C4-2B (cell line): ENCODE data around the gene RAI2.

Experiments used
- H3K27ac ChIP-seq: fragments of 450-650 bp; 2 replicates; pipeline ENCODE4 v1.5.1; 2017
- CTCF ChIP-seq: fragments of 450-650 bp; conservative IDR thresholded peaks from 2 replicates; pipeline ENCODE4 v1.5.1; 2017; ENCODE audit warnings: mild to moderate bottlenecking
- ZFX ChIP-seq: fragments of 450-650 bp; IDR thresholded peaks from 2 replicates; pipeline ENCODE4 v1.6.1; 2017

RAI2 gene

GRCh38 chrX:17844236-17844635 is 16.9 kb downstream of the RAI2 start:
- no peak overlapping the region for H3K27ac ChIP-seq
- TF ChIP-seq ZFX (no peak), CTCF (no peak)

GRCh38 chrX:17842769-17843525 is 18.2 kb downstream of the RAI2 start:
- no peak for TF ChIP-seq ZFX
- TF ChIP-seq CTCF, result no peak
- no peak overlapping the region for H3K27ac ChIP-seq

GRCh38 chrX:17839269-17839668 is 21.8 kb downstream of the RAI2 start:
- TF ChIP-seq ZFX (no peak), CTCF (peak; percentile 10; the same call in 1 of the 2 replicates)
- H3K27ac ChIP-seq, result no peak overlapping the region

- H3K27ac ChIP-seq, result no peak overlapping the region
- TF ChIP-seq ZFX, result no peak
- TF ChIP-seq CTCF, result no peak
These were observed 24.3 kb downstream of the RAI2 start for GRCh38 chrX:17836830-17837229.

GRCh38 chrX:17833954-17834353 is 27.1 kb downstream of the RAI2 start:
- TF ChIP-seq ZFX, result no peak
- no peak for TF ChIP-seq CTCF
- H3K27ac ChIP-seq, result no peak overlapping the region

GRCh38 chrX:17831255-17831654 is 29.8 kb downstream of the RAI2 start:
- H3K27ac ChIP-seq, result no peak overlapping the region
- no peak for TF ChIP-seq ZFX
- TF ChIP-seq CTCF, result no peak

GRCh38 chrX:17830211-17830610 is 30.9 kb downstream of the RAI2 start:
- H3K27ac ChIP-seq, result no peak overlapping the region
- TF ChIP-seq CTCF (no peak), ZFX (no peak)
